Kidney epithelial cell (primary cell): ENCODE data around the gene PTPRD. TPM values are rescaled to one million over a fixed set of nuclear protein-coding genes. Genes with fewer than 3 reads are reported as not detected.
A peak's percentile ranks its signal among the peaks of the same experiment; 100 is the strongest.

ENCODE experiments used
- DNase-seq: peaks from one replicate; pipeline ENCODE4 v3.0.0-alpha.2; 2010; ENCODE audit warnings: low read depth
- H3K27me3 ChIP-seq: 2 replicates; pipeline ENCODE4 v1.6.0; 2011; ENCODE audit warnings: low read length; ENCODE audit not compliant: control insufficient read depth, insufficient read depth
- H3K36me3 ChIP-seq: 2 replicates; pipeline ENCODE4 v1.5.1; 2011; ENCODE audit warnings: low read length; ENCODE audit not compliant: control insufficient read depth, insufficient read depth
- H3K4me3 ChIP-seq: 2 replicates; pipeline ENCODE4 v1.5.1; 2011; ENCODE audit warnings: low read depth, mild to moderate bottlenecking, control low read depth, low read length
- total RNA-seq: library from RNA; depleted of rRNA; stranded (reverse); fragments of >200 nt; gene quantifications from 2 replicates; pipeline ENCODE4 v1.2.3, GENCODE V29; 2015
- TF ChIP-seq, protein P1 (sequence below): IDR thresholded peaks from 2 replicates; pipeline ENCODE4 v1.5.1; 2011; ENCODE audit warnings: mild to moderate bottlenecking, moderate library complexity, low read length, control low read depth, inconsistent platforms; ENCODE audit not compliant: insufficient read depth, poor library complexity, severe bottlenecking

PTPRD gene
- total RNA-seq, 1 donor from 2014 or later, result 18.8 TPM

- no peak for DNase-seq
- no peaks in the 10 kb centered on the region for H3K36me3 ChIP-seq
- TF ChIP-seq, protein P1, sequence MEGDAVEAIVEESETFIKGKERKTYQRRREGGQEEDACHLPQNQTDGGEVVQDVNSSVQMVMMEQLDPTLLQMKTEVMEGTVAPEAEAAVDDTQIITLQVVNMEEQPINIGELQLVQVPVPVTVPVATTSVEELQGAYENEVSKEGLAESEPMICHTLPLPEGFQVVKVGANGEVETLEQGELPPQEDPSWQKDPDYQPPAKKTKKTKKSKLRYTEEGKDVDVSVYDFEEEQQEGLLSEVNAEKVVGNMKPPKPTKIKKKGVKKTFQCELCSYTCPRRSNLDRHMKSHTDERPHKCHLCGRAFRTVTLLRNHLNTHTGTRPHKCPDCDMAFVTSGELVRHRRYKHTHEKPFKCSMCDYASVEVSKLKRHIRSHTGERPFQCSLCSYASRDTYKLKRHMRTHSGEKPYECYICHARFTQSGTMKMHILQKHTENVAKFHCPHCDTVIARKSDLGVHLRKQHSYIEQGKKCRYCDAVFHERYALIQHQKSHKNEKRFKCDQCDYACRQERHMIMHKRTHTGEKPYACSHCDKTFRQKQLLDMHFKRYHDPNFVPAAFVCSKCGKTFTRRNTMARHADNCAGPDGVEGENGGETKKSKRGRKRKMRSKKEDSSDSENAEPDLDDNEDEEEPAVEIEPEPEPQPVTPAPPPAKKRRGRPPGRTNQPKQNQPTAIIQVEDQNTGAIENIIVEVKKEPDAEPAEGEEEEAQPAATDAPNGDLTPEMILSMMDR, result peak; percentile 4
- no peaks in the 10 kb centered on the region for H3K27me3 ChIP-seq
- H3K4me3 ChIP-seq, result no peak overlapping the region
Observed at GRCh38 chr9:9387511-9388115, 1225.2 kb downstream of the PTPRD start.

GRCh38 chr9:9362332-9362731, 1250.5 kb downstream of the PTPRD start:
- Histone ChIP-seq H3K36me3 (no peaks in the 10 kb centered on the region), H3K27me3 (no peaks in the 10 kb centered on the region), H3K4me3 (no peak overlapping the region)
- TF ChIP-seq, protein P1, result no peak
- DNase-seq, result no peak

DNA sequence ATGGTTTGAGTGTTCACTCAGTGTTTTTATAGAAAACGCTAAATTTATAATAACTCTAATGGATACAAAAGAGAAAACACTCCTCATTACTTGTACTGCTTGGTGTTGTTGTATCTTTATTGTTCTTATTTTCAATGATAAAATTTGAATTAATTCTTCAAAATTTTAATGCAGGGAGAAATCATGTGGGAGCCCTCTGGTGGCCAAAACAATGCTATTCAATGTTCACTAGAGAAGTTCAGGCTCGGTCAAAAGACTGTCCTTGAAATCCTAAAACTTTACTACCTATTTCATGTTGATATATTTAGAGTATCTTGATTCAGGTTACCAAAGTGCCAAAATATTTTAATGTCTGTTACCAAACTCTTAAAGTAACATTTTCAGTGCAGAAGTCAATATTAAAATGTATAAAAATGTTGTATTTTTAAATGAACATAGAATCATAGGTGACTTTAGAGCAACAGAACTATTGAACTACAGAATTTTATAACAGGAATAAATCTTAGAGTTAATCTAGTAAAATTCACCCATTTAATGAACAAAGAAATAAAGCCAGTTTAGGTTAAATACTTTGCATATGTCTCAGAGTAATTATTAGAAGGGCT, 1259.8 kb downstream of the PTPRD start:
- Histone ChIP-seq H3K36me3 (no peaks in the 10 kb centered on the region), H3K27me3 (no peaks in the 10 kb centered on the region), H3K4me3 (no peak overlapping the region)
- TF ChIP-seq, protein P1, result peak; percentile 77
- no peak for DNase-seq

- Histone ChIP-seq H3K4me3 (no peak overlapping the region), H3K27me3 (no peaks in the 10 kb centered on the region), H3K36me3 (no peaks in the 10 kb centered on the region)
- DNase-seq, result no peak
- TF ChIP-seq, protein P1, result no peak
Observed at GRCh38 chr9:9341203-9341602, 1271.6 kb downstream of the PTPRD start.

DNA sequence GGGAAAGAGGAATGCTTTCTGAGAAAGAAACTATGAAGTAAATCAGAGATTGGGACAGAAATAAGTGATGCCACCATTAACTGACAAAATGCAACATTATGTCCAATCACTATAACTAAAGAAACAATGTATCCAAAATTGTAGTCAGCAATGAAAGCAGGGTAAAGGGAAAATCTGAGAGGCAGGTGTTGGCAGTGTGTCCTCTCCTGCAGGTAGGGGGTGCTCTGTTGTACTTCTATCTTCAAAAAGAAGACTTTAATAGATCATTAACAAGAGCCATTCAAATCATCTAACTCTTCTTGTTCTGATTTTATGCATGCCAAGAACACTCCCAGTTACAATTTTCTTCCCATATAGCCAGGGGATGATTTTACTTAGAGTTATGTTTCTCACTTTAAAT, 1275.7 kb downstream of the PTPRD start:
- Histone ChIP-seq H3K36me3 (no peaks in the 10 kb centered on the region), H3K4me3 (no peak overlapping the region), H3K27me3 (no peaks in the 10 kb centered on the region)
- DNase-seq, result no peak
- TF ChIP-seq, protein P1, result peak; percentile 24

- Histone ChIP-seq H3K36me3 (no peaks in the 10 kb centered on the region), H3K27me3 (no peaks in the 10 kb centered on the region), H3K4me3 (no peak overlapping the region)
- no peak for DNase-seq
- TF ChIP-seq, protein P1, result no peak
Observed at GRCh38 chr9:9326749-9327148, 1286.1 kb downstream of the PTPRD start.
